Cerebellar nuclear complex (tissue), 1 donor: ENCODE results near the gene C19orf81.

Source experiments
- DNase-seq, 2 experiments: peaks; one replicate each; lab custom pipeline; 2025; lab: John Stamatoyannopoulos, UW

The C19orf81 gene

GRCh38 chr19:50679177-50680125, 30.2 kb downstream of the C19orf81 start:
- DNase-seq: peak in 1 of 2 experiments; percentile 81

- DNase-seq: no peak
These were observed 37.2 kb downstream of the C19orf81 start for GRCh38 chr19:50686310-50687032.

- no peak for DNase-seq
These were observed 39.5 kb downstream of the C19orf81 start for GRCh38 chr19:50688766-50689165.

- DNase-seq: no peak
These were observed 41.2 kb downstream of the C19orf81 start for GRCh38 chr19:50690439-50690838.

- DNase-seq: no peak
These were observed 44.1 kb downstream of the C19orf81 start for GRCh38 chr19:50693064-50693975.

- DNase-seq: no peak
These were observed 45.5 kb downstream of the C19orf81 start for GRCh38 chr19:50694815-50695145.

GRCh38 chr19:50695251-50696093, 46.2 kb downstream of the C19orf81 start:
- peak in 1 of 2 experiments; percentile 24 for DNase-seq

- DNase-seq: no peak
These were observed 46.8 kb downstream of the C19orf81 start for GRCh38 chr19:50696094-50696483.

GRCh38 chr19:50697414-50698124, 48.3 kb downstream of the C19orf81 start:
- no peak for DNase-seq

- DNase-seq: no peak
These were observed 52.2 kb downstream of the C19orf81 start for GRCh38 chr19:50701367-50701985.

- no peak for DNase-seq
These were observed 53.1 kb downstream of the C19orf81 start for GRCh38 chr19:50702158-50702870.

- DNase-seq: no peak
These were observed 53.9 kb downstream of the C19orf81 start for GRCh38 chr19:50702871-50703829.

GRCh38 chr19:50703915-50704796, 54.9 kb downstream of the C19orf81 start:
- DNase-seq: no peak

GRCh38 chr19:50705422-50706019, 56.3 kb downstream of the C19orf81 start:
- no peak for DNase-seq

GRCh38 chr19:50706387-50706786, 57.1 kb downstream of the C19orf81 start:
- DNase-seq: no peak

- no peak for DNase-seq
These were observed 59.1 kb downstream of the C19orf81 start for GRCh38 chr19:50708179-50708879.
